Ascending aorta (tissue), 2 donors: Measurements from ENCODE around the gene SLC22A4. TPM values are rescaled to one million over a fixed set of nuclear protein-coding genes. Genes with fewer than 3 reads are reported as not detected.

Experiments used
- DNase-seq, 2 donors: peaks; one replicate each; pipeline ENCODE4 v3.0.0-alpha.2; 2019; ENCODE audit warnings: low spot score in 2 of 2
- H3K27ac ChIP-seq, 2 donors: fragments of 200-600 bp; sonication (generic); one replicate each; pipeline ENCODE4 v1.5.1; 2016 to 2017; ENCODE audit warnings: mild to moderate bottlenecking in 1 of 2
- H3K27me3 ChIP-seq: fragments of 200-600 bp; sonication (generic); one replicate; pipeline ENCODE4 v1.5.1; 2017
- H3K36me3 ChIP-seq, 2 donors: fragments of 200-600 bp; sonication (generic); one replicate each; pipeline ENCODE4 v1.5.1; 2016
- H3K4me1 ChIP-seq, 2 donors: fragments of 200-600 bp; sonication (generic); one replicate each; pipeline ENCODE4 v1.5.1; 2016 to 2017; ENCODE audit warnings: mild to moderate bottlenecking in 1 of 2
- H3K4me3 ChIP-seq, 2 donors: fragments of 200-600 bp; sonication (generic); one replicate each; pipeline ENCODE4 v1.5.1; 2016 to 2017; ENCODE audit warnings: mild to moderate bottlenecking in 1 of 2
- H3K9me3 ChIP-seq, 2 donors: fragments of 200-600 bp; sonication (generic); one replicate each; pipeline ENCODE4 v1.5.1; 2016
- intact Hi-C: fragments of 100-400 bp; cut with DNase I; formaldehyde crosslinking; loops from one replicate; pipeline ENCODE4 v1.15.1; 2023
- total RNA-seq: library from RNA; depleted of rRNA; stranded (reverse); fragments of >200 nt; gene quantifications from one replicate; pipeline ENCODE4 v1.1.0, GENCODE V29; 2016
- TF ChIP-seq, protein P1 (sequence below), 3 experiments: fragments of 200-600 bp in 2 of 3; fragments of 450-650 bp in 1 of 3; sonication (generic) in 2 of 3; IDR thresholded peaks; one replicate each; pipeline ENCODE4 v1.5.1; 2016 to 2019; ENCODE audit warnings: antibody characterized with exemption in 3 of 3, mild to moderate bottlenecking in 1 of 3, moderate library complexity in 1 of 3

SLC22A4 gene
- total RNA-seq, 1 donor from 2014 or later: 18.1 TPM

DNA sequence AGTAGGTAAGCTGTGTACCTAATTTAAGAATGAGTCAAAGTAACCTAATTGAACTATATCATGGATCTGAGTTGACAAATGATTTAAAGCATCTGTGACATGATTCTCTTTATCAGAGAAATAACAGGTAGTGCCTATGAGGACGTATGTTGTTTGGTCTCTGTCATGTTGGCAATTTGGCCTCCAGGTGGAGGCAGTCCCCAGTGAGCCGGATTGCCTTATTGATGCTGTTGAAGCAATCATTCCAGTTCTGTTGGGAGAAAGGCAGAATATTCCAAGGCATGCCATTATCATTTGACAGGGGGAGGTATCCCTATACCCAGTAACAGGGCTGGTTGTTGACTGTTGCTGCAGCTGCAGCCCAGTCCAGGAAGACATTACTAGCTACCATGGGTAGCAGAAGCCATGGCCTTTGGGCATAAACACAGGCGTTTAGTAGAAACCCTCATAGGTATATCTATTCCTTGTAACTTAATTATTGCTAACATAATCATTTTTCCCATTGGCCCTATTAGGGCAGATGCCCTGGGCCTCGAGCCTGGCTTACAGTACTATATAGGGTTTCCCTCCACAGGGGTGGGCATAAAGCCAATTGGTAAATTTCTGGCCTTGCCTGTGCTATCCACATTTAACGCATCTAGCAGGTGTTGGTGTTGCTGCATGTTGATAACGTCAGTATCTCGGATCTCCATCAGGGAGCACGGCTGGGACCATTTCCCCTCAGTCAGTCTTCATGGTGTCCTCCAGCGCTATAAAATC is 12.2 kb upstream of the SLC22A4 start:
- H3K27me3 ChIP-seq: no peaks in the 10 kb centered on the region
- no peak overlapping the region for H3K27ac ChIP-seq
- intact Hi-C loops: no loop called here
- no peaks in the 10 kb centered on the region for H3K4me1 ChIP-seq
- no peak for DNase-seq
- H3K36me3 ChIP-seq: no peaks in the 10 kb centered on the region
- no peak overlapping the region for H3K4me3 ChIP-seq
- no peaks in the 10 kb centered on the region for H3K9me3 ChIP-seq
- TF ChIP-seq, protein P1, sequence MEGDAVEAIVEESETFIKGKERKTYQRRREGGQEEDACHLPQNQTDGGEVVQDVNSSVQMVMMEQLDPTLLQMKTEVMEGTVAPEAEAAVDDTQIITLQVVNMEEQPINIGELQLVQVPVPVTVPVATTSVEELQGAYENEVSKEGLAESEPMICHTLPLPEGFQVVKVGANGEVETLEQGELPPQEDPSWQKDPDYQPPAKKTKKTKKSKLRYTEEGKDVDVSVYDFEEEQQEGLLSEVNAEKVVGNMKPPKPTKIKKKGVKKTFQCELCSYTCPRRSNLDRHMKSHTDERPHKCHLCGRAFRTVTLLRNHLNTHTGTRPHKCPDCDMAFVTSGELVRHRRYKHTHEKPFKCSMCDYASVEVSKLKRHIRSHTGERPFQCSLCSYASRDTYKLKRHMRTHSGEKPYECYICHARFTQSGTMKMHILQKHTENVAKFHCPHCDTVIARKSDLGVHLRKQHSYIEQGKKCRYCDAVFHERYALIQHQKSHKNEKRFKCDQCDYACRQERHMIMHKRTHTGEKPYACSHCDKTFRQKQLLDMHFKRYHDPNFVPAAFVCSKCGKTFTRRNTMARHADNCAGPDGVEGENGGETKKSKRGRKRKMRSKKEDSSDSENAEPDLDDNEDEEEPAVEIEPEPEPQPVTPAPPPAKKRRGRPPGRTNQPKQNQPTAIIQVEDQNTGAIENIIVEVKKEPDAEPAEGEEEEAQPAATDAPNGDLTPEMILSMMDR (IDR thresholded peaks at IDR 0.05): no peak

DNA sequence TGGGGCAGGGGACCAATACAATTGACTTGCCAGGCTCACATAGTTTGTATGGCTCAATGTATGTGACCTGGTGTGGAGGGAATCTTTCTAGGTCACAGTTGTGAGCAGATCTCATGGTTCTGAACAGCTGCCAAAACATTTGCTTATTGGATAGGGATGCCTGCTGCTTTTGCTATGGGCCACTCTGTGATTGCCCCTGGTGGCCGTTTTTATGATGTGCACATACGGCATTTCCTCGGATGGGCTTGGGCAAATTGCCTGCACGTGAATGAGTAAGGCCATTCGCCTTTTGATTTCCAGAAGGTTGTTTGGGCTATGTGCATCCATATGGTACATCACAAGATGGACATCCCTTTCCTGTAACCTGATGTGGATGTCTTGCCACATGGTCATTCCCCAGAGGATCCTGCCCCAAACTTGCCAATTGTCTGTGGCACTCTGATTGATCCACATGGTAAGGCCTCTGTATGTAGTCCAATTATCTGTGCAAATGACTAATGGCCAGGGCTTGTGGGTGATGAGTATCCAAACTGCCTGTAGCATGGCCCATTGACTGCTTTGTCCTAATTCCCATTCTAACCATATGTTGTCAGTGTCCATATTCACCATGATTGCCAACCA is 10.7 kb upstream of the SLC22A4 start:
- Histone ChIP-seq H3K27ac (no peak overlapping the region), H3K4me1 (no peaks in the 10 kb centered on the region), H3K9me3 (no peaks in the 10 kb centered on the region), H3K27me3 (no peaks in the 10 kb centered on the region), H3K4me3 (no peak overlapping the region), H3K36me3 (no peaks in the 10 kb centered on the region)
- intact Hi-C loops: no loop called here
- TF ChIP-seq, protein P1 (IDR thresholded peaks at IDR 0.05): peak; percentile 14 to 35 (median 25)
- DNase-seq: peak in 1 of 2 donors; percentile 70

DNA sequence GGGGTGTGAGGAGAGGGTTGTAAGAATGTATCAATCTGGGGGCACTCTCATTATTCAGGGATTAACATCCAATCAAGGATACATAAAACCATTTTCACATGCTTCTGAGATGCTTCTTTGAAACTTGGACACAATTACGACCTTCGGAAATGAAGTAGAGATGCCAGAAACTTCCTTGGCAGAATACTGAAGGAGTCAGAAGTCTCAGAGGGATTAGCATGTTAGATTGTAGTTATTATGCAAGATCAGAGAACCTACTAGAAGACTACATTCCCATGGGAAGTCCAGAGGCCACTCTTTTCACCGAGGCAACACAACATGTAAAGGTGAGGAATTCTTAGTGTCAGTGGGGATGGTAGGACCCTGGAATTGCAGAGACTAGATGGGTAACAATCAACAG is 5.1 kb upstream of the SLC22A4 start:
- peaks cover 3 to 9% of the 10 kb centered on the region in 2 donors for H3K4me1 ChIP-seq
- intact Hi-C loops: no loop called here
- TF ChIP-seq, protein P1 (IDR thresholded peaks at IDR 0.05): no peak
- H3K9me3 ChIP-seq: no peaks in the 10 kb centered on the region
- no peak overlapping the region for H3K4me3 ChIP-seq
- H3K27me3 ChIP-seq: no peaks in the 10 kb centered on the region
- no peaks in the 10 kb centered on the region for H3K36me3 ChIP-seq
- no peak overlapping the region for H3K27ac ChIP-seq
- no peak for DNase-seq

DNA sequence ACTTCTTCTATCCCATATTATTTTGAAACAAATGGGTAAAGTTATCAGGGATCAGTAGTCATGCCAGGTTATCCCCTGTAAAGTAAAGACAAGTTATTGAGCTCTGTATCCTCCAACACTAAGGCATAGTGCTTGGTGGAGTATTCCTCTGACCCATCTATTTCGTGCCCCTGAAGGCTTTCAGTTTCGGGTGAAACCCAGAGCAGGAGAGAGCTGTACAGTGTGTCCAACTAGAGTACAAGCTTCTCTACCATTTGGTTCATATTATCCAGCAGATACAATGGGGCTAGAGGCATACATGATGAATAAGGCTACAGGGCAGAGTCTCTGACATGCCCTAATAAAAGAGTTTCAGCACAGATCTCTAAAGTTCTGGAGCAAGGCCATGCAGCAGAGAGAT is 3.2 kb upstream of the SLC22A4 start:
- Histone ChIP-seq H3K4me1 (peaks cover 3 to 13% of the 10 kb centered on the region in 2 donors), H3K36me3 (no peaks in the 10 kb centered on the region), H3K27ac (no peak overlapping the region), H3K9me3 (no peaks in the 10 kb centered on the region), H3K4me3 (no peak overlapping the region), H3K27me3 (no peaks in the 10 kb centered on the region)
- DNase-seq: no peak
- TF ChIP-seq, protein P1 (IDR thresholded peaks at IDR 0.05): no peak
- intact Hi-C loops: loop anchor here (5.0 to 10.0 kb wide), 2 partner anchors 56 to 121 kb away; no protein-coding TSS in a partner anchor

DNA sequence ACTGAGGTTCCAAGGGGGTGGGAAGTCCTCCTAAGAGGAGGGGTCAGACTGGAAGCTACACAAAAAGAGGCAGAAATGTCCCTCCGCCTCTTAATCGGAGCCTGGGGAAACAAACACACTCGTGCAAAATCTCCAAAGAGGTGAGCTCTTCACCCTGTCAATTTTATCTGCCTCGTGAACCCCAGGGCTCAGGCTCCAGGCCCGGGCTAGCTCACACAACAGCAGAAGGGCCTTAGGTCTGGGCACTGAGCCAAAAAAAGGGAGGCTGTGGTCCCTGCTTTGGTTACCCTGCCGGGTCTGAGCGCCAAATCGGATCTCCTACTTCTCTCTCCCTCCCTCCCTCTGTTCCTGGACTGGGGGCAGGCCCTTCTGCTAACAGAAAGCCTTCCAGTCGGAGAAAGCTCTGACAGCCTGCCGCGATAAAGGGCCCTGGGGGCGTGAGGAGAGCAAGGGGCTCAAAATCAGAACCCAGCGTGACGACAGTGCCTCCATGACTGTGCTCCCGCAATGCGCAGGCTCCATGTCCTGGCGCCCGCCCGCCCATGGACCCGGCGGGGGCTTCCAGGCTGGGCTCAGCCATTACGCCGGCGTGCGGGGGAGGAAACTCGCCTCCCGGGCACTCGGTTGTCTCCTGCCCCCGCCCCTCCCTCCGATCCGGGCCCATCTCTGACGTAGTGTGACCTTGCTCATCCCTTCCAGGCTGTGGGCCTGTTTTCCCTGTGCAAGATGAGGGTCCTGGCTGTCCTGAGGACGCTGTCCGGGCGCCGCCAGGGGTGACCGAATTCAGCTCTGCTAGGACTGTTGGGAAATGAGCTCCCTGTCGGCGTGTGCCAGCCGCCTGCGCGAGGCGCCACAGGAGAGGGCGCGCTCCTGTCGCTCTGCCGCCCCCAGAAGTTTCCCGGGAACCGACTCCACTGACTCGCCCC is 865 bp upstream of the SLC22A4 start:
- Histone ChIP-seq H3K9me3 (no peaks in the 10 kb centered on the region), H3K27me3 (no peaks in the 10 kb centered on the region), H3K4me1 (peaks cover 3 to 17% of the 10 kb centered on the region in 2 donors), H3K4me3 (peak overlapping the region; percentile 71 to 72), H3K36me3 (no peaks in the 10 kb centered on the region), H3K27ac (peak overlapping the region; percentile 89 to 99)
- TF ChIP-seq, protein P1 (IDR thresholded peaks at IDR 0.05): peak in 2 of 3 experiments; percentile 8 to 39
- DNase-seq: peak; percentile 63 to 93
- intact Hi-C loops: loop anchor here (2.0 to 10.0 kb wide), 3 partner anchors 21 to 119 kb away; no protein-coding TSS in a partner anchor
